NK-92 (cell line): Measurements from ENCODE around the gene SNORC.

Source experiments
- DNase-seq: peaks from one replicate; lab custom pipeline; 2025; ENCODE audit not compliant: unreplicated experiment; lab: John Stamatoyannopoulos, UW

Gene SNORC

DNA sequence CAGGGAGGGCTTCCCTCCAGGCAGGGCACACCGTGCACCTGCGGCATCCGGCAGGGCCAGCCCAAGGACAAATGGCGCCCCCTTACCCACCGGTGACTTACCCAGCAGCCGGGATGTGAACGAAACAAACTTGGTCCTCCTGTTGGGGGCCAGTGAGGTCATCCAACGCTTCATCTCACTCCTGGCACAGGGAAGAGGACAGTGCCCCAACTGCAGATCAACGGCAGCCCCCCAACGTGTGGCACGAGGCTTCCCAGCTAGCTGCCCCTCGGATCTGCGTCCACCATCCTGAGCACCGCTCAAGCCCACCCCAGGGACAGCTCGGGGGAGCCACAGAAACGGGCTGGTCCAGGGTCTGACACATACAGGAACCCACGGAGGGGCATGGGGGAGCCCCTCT is 12.0 kb downstream of the SNORC start:
- no peak for DNase-seq

DNA sequence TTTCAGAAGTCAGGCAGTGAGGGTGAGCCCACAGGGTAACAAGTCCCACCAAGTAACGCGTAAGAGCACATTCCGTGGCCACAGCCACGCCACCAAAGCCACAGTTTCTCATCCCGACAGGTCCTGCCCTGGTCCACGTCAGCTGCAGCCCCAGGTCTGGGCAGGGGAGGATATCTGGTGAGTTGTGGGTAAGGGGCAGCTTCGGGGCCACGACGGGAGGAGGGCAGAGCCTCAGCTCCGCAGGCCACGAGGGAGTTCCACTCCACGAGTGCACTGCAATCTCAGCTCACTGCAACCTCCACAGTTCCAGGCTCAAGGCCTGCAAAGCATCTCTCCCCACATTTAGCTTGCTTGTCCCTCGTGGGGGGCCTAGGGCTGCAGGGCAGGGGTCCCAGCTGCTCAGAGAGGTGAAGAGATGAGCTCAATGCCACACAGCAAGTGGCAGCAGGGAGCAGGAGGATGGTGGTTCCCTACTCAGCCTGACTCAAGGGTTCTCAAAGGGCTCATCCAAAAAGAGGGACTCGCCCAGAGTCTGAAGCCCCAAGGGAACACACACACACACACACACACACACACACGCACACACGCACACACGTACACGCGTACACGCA is 12.5 kb downstream of the SNORC start:
- no peak for DNase-seq

GRCh38 chr2:232883116-232883721 is 13.2 kb downstream of the SNORC start:
- no peak for DNase-seq

DNA sequence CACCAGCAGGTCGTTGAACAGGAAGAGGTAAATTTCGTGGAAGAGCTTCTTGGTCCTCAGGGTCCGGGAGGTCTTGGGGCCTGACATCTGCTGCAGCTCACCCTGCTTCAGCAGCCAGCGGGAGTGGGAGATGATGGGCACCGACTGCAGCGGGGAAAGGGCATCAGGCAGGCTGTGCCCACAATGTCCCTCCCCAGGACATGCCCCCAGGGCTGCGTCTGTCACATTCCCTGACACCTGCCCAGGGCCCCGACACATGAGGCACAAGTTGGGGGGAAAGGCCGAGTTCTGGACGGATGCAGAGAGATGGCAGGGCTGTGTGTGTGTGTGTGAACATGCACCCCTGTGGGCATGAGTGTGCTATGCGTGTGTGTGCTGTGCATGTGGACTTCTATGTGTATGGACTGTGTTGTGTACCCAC is 13.9 kb downstream of the SNORC start:
- no peak for DNase-seq

DNA sequence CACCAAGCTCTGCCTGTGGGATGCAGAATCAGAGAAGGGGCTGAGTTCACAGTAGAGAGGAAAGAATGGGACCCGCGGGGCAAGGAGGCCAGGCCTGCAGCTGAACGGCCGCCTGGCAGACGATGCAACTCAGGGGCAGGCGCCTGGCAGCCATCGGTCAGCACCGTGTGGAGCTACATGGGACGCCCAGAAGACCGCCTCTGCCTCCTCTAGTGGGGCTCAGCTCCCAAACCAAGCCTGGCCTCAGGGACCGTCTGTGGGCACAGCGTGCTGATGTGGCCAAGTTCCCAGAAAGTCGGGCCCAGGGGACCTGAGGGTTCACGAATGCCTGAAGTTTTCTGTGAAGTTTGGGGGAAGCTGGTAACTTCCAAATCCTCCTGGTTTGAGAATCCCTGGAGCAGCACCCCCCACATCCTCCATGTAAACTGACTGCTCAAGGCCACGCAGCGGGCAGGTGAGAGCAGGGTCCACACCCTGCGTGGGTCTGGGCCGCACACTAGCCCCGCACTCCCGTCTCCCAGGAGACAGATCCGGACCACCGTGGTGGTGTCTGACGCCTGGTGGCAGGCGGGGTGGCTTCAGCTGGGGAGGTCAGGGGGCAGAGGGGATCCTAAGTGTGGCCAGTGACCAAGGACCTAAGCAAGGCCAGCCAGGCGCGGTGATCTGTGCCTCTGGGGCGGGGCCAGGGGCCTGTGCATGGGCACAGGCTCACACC is 14.6 kb downstream of the SNORC start:
- DNase-seq, result no peak

DNA sequence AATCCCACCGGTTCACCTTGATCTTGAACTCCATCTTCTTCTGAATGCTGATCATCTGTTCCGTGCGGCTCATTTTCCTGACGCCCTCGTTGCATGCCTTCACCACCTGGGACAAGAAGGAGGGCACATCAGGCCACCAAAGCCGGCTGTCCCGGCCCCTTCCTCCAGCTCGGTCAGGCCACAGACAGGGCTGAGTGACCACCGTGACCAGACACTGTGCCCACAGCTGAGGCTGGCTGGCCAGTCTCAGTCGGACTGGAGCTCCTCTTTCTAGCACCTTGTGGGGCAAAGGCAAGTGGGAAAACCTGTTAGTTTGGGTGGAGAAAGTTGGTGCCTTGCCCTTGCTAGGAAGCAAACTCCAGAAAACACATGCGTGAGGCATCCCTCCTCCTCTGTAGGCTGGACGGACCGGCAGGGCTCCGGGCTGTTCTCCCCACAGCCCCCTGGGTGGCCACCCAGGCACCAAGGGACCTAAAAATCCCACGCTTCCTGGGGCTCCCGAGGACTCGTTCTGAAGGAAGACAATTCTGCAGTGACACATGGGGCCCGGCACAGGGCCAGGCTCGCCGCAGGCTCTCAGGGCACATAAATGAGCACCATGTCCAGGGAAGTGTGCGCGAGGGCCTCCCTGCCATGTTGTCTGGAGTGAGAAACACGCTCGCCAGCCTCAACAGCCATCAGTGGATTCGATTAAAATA is 15.3 kb downstream of the SNORC start:
- no peak for DNase-seq

GRCh38 chr2:232886176-232886575 is 16.1 kb downstream of the SNORC start:
- no peak for DNase-seq

DNA sequence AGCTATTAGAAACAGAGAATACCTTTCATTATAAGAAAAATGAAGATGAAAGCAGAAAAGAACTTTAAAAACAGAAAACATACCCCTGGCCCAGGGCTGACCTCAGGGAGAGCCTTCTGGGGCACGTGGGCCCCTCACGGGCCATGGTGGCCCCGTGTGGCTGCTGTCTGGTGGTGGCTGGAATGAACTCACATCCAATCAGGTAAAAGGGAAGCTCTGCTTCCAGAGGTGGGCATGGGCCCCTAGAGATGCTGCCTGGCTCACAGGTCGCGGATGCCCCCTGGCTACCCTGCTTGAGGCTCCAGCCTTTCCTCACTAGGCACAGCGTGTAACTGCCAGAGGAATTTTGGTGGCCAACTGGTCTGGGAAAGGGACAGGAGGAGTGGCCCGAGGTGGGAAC is 16.6 kb downstream of the SNORC start:
- no peak for DNase-seq

DNA sequence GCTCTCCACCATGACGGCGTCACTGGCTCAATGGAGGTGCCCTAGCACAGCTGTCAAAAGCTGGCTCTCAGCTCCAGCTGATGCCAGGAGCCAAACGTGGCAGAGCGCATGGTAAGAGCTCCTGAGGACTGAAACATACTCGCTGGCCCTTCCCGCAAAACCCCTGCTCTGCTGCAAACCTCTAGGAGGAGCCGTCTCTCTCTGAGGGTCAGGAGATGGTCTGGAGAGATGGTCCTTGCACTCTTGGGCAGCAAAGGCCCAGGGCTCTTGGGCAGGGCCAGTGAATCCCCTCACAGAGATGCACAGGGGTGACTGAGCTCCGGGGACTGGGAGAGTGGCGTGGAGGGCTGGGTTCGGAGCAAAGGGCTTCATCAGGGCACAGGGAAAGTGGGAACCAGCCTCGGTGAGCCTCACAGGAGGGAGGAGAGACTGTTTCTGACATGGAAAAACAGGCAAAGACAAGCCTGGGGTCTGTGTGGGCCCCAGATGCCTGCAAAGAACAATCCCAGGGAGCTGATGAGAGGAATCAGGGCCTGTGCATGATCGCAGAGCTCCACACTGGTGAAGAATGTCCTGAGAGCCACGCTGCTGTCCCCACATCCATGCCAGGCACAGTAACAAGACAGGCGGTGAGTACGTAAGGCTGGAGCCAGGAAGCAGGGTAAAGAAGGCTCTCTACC is 17.2 kb downstream of the SNORC start:
- no peak for DNase-seq

DNA sequence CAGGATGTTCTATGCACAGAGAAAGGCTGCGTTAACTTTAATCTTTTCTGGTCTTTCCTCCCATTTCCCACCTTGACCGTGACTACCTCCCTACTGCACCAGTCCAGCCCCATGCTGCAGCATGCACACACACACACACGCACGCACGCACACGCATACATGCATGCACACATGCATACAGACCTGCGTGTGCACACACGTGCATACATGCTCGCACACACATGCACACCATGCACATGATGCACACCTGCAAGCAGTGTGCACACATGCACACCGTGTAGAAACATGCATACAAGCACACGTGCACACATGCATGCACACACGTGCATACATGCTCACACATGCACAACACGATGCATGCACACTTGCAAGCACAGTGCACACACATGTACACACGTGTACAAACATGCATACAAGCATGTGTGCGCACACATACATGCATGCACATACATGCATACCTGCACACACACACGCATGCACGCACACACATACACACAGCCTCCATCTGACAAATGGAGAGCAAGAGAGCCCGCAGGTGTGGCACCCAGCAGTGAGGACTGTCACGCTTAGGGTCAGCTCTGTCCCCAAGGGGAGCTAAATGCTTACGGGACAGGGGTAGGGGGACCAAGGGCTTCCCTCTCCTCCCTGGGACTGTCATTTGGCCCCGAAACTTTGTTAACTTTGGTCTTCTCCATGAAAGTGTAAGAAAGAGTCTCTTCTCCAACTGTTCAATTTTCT is 18.2 kb downstream of the SNORC start:
- DNase-seq, result no peak

- no peak for DNase-seq
Observed at GRCh38 chr2:232888839-232889529, 18.9 kb downstream of the SNORC start.

- no peak for DNase-seq
Observed at GRCh38 chr2:232889876-232890401, 19.9 kb downstream of the SNORC start.

GRCh38 chr2:232890536-232890895 is 20.5 kb downstream of the SNORC start:
- DNase-seq, result no peak

GRCh38 chr2:232890896-232891601 is 21.0 kb downstream of the SNORC start:
- DNase-seq, result no peak

GRCh38 chr2:232891621-232892071 is 21.6 kb downstream of the SNORC start:
- no peak for DNase-seq

DNA sequence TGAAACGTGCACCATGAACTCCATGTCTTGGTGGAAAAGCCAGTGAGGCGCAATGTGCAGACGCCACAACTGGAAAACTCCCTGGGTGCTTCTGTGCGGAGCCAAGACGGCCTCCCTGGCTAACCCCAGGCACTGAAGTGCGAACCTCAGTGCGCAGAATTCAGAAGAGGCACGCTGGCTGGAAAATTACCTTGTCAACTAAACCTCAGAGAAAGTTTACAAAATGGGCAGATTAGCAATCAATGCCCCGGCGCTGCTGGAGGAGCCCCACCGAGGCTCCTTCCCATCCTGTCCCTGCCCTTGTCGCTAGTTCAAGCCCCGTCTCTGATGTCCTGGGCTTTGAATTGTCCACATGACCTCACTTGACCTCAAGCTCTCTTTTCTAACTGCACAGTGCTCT is 22.2 kb downstream of the SNORC start:
- no peak for DNase-seq

DNA sequence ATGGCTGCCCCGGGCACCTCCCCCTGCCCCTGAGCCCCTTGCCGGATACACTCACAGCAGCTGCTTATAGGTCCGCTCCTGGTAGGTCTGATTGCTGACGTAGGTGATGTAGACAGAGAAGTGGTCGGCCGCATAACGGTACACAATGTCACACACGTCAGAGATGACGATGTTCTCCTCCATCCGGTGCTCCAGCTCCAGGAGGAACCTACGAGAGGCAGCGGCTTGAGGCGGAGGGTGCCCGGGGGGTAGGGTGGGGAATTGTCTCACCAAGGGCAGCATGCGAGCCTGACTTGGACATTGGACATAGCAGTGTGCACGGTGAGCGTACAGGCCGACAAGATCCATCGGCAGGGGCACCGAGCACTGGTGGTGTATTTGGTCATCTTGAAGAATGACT is 22.8 kb downstream of the SNORC start:
- DNase-seq, result no peak

DNA sequence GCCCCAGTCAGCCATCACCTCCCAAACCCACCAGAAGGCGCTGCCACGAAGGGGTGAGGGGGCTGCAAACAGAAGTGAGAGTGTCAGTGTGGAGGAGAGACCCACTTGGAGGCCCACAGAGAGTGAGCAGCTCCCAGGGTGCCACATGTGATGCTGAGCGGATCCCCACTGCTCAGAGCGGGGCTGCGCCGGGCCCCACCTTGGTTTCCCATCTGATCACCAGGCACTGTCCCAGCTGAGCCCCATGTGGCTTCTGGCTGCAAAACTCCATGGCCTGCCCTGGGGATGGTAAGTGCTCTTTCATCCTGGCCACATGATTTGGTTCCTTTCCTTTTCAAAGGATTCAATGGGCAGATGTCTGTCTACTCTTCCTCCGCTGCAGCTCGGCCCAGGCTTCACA is 23.8 kb downstream of the SNORC start:
- DNase-seq, result no peak

GRCh38 chr2:232894251-232894650 is 24.2 kb downstream of the SNORC start:
- no peak for DNase-seq
